Fibroblast of the aortic adventitia (primary cell): Measurements from ENCODE around the gene SPRING1. TPM values are rescaled to one million over a fixed set of nuclear protein-coding genes. Genes with fewer than 3 reads are reported as not detected.

Experiments
- DNase-seq: peaks from one replicate; pipeline ENCODE4 v3.0.0-alpha.2; 2010; ENCODE audit warnings: low read depth
- H3K4me3 ChIP-seq: 2 replicates; pipeline ENCODE4 v1.5.1; 2011; ENCODE audit warnings: low read depth, mild to moderate bottlenecking, control low read depth, low read length, moderate library complexity
- total RNA-seq: library from RNA; depleted of rRNA; stranded (reverse); fragments of >200 nt; gene quantifications from 2 replicates; pipeline ENCODE4 v1.2.3, GENCODE V29; 2012; ENCODE audit warnings: low replicate concordance
- TF ChIP-seq, protein P1 (sequence below): IDR thresholded peaks from 2 replicates; pipeline ENCODE4 v1.5.1; 2011; ENCODE audit warnings: mild to moderate bottlenecking, low read length, control low read depth, inconsistent platforms; ENCODE audit not compliant: insufficient read depth

Gene SPRING1
- total RNA-seq, 1 donor = 24.4 TPM

DNA sequence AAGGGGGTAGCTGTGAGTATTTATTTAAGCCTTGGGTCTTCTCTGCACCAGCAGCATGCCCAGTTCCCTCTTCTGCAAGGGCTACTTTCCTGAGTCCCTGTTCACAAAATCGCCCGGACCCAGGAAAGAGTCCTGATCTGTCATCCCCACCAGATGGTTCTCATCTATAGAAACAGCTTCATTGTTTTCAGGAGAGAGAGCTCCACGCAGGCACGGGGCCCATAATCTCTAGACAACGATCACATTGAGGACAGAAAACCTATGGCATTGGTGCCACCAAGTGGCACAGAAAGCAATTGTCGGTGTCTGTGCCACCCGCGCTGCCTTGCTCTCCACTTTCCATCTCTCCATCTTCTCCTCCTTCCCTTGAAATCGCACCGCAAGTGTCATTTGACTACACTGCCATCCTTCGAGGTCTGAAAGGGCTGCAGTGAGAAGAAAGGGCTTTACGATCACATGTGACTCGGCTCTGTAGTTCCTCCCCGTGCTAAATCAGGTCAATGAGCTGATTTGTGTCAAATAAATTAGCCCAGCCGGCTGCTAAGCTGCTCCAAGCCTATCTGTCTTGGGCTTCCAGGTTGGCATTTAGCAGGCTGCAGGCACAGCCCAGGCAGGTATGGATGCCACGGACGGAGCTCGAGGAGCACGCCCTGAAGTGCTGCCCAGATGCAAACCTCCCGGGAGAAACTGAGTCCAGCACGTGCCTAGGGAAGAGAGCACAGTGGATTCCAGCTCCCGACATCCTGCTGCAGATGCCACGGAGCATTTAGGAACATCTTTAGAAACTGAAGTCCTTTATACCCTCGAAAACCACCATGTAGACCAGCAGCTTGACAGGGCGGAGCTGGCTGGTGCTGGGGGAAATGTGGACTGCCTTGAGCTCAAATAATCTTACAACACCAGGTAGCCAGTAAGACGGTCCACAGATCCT, 28.8 kb downstream of the SPRING1 start:
- DNase-seq = peak; percentile 73
- H3K4me3 ChIP-seq = peak overlapping the region; percentile 33
- TF ChIP-seq, protein P1, sequence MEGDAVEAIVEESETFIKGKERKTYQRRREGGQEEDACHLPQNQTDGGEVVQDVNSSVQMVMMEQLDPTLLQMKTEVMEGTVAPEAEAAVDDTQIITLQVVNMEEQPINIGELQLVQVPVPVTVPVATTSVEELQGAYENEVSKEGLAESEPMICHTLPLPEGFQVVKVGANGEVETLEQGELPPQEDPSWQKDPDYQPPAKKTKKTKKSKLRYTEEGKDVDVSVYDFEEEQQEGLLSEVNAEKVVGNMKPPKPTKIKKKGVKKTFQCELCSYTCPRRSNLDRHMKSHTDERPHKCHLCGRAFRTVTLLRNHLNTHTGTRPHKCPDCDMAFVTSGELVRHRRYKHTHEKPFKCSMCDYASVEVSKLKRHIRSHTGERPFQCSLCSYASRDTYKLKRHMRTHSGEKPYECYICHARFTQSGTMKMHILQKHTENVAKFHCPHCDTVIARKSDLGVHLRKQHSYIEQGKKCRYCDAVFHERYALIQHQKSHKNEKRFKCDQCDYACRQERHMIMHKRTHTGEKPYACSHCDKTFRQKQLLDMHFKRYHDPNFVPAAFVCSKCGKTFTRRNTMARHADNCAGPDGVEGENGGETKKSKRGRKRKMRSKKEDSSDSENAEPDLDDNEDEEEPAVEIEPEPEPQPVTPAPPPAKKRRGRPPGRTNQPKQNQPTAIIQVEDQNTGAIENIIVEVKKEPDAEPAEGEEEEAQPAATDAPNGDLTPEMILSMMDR = peak; percentile 44

DNA sequence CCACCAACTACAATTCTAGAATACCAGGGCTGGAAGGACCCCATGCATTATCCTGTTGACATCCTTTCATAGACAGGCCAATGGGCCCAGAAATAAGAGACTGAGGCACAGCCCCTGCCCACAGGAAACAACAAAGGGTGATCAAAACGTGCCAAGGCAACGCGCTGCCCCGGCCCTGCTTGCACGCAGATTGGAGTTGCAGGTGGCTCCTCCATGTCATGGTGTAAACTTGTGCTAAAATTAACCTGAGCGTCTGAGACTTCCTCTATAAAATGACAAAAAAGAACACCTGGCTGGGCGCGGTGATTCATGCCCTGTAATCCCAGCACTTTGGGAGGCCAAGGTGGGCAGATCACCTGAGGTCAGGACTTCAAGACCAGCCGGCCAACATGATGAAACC, 30.1 kb downstream of the SPRING1 start:
- no peak overlapping the region for H3K4me3 ChIP-seq
- TF ChIP-seq, protein P1 = no peak

DNA sequence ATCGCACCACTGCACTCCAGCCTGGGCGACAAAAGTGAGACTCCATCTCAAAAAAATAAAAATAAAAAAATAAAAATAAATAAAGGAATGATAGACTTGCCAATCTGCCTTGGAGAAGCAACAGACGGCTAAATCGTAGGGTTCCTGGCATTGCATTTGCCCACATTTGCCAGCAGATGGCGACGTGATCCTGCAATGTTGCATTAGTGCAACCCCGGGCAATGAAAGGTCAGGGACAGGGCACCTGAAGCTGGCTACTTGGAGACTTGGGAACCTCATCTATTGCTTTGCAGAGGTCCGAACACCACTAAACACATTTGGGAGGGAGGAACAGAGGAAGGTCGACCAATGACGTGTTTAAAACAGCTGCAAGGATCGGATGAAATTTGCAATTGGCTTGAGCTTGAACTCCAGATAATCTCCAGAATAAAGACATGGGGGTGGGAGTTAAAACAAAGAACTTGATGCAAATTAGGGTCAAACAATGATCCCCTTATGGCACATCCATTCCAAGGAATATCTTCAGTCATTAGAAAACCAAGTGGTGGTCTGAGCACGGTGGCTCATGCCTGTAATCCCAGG, 34.6 kb downstream of the SPRING1 start:
- TF ChIP-seq, protein P1 = peak; percentile 94
- H3K4me3 ChIP-seq = no peak overlapping the region
- peak; percentile 67 for DNase-seq

More for the DNA sequence above, 30.1 kb downstream of the SPRING1 start:
- DNase-seq = no peak

DNA sequence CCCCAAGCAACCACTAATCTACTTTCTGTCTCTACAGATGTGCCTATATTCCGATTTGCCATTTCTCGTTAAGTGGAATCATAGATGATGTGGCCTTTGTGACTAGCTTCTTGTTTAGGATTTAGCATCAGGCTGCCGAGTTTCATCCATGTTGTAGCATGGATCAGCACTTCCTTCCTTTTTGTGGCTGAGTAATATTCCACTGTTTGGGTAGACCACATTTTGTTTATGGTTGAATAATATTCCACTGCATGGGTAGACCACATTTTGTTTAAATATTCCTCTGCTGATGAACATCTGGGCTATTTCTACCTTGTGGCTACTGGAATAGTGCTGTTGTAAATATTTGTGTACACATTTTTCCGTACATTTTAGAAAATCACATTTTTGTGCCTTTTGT, 36.4 kb downstream of the SPRING1 start:
- TF ChIP-seq, protein P1 = no peak
- H3K4me3 ChIP-seq = no peak overlapping the region
- DNase-seq = no peak

DNA sequence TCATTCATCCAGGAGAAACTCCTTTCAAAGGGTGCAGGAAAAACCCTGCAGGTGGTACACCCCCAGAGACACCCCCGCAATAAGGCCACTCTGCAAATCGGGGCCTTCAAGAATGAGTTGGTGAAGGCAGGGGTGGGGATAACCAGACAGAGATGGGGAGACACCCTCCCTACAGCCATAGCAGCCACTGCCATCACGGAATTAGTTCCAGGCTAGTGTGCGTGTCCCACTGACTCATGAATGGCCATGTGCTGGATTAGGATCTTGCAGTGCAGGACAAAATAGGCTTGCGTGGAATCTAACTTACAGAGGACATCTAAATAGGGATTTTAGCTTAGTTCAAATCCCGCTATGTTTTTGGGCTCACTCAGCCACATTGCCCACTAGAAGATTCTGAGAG, 37.8 kb downstream of the SPRING1 start:
- no peak for DNase-seq
- no peak overlapping the region for H3K4me3 ChIP-seq
- TF ChIP-seq, protein P1 = no peak

DNA sequence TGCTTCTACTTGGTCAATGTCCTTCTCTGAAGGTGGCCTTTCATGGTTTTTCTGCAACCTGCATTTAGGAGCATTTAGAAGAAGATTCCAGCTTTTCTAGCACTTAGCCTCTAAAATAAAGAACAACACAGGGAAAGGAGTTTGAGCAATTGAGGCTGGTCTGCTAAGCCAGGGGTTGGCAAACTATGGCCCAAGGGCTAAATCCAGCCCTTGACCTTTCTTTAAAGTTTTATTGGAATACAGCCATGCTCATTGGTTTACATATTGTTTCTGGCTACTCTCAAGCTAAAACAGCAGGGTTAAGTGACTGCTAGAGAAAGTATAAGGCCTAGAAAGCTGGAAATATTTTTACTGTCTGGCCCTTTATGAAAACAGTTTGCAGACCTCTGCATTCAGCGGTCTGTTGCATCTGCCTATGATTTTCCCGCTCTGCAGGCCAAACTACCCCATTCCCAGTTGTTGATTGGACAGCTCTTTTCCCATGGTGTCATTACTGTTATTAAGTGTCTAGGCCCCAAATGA, 39.3 kb downstream of the SPRING1 start:
- no peak overlapping the region for H3K4me3 ChIP-seq
- TF ChIP-seq, protein P1 = no peak
- DNase-seq = no peak
